ENCODE measurements around the gene NAV2. TPM values are rescaled to one million over a fixed set of nuclear protein-coding genes. Genes with fewer than 3 reads are reported as not detected.

NAV2 gene
- total RNA-seq, 1 experiment from 2014 or later: 46.3 TPM

GRCh38 chr11:19872512-19873145 is 160.0 kb downstream of the NAV2 start:
- Histone ChIP-seq H3K9me3 (ENCODE audit: control insufficient read depth, low read depth, low read length) (no peaks in the 10 kb centered on the region), H3K14ac (ENCODE audit: insufficient read depth, low read length) (no peak overlapping the region), H2AK5ac (ENCODE audit: insufficient read length, low read length) (no peak overlapping the region), H3K18ac (ENCODE audit: insufficient read length, low read depth, low read length) (no peak overlapping the region), H4K5ac (ENCODE audit: insufficient read length, low read depth, low read length) (no peak overlapping the region), H4K20me1 (ENCODE audit: control insufficient read depth, insufficient read depth, insufficient read length) (no peaks in the 10 kb centered on the region), H3K56ac (ENCODE audit: insufficient read length, low read depth, low read length) (no peak overlapping the region), H3K27me3 (ENCODE audit: insufficient read depth, low read length) (no peaks in the 10 kb centered on the region), H4K91ac (ENCODE audit: insufficient read length, low read depth, low read length) (no peak overlapping the region), H3K9ac (ENCODE audit: extremely low read depth, insufficient read length, low read length) (no peak overlapping the region), H2AFZ (ENCODE audit: low read length) (no peak overlapping the region), H4K8ac (replicated peaks; ENCODE audit: insufficient read length, low read depth, low read length) (no peak overlapping the region), H2BK12ac (ENCODE audit: insufficient read length, low read depth, low read length) (no peak overlapping the region), H2BK15ac (ENCODE audit: low read depth, low read length) (no peak overlapping the region), H3K79me1 (ENCODE audit: insufficient read depth, low read depth, low read length, poor library complexity, severe bottlenecking) (no peaks in the 10 kb centered on the region), H3K4me2 (ENCODE audit: insufficient read depth, insufficient read length, low read length) (no peak overlapping the region), H3K4me1 (ENCODE audit: insufficient read depth, low read length) (peaks cover 18% of the 10 kb centered on the region), H3K23ac (ENCODE audit: insufficient read length, low read depth, low read length) (no peak overlapping the region), H3K27ac (ENCODE audit: insufficient read length, low read depth, low read length) (no peak overlapping the region), H2BK5ac (ENCODE audit: insufficient read length, low read length) (no peak overlapping the region), H3K79me2 (ENCODE audit: insufficient read depth, low read length) (no peaks in the 10 kb centered on the region), H3K23me2 (ENCODE audit: insufficient read length, low read depth, low read length, poor library complexity, severe bottlenecking) (no peaks in the 10 kb centered on the region), H3K4ac (ENCODE audit: low read depth, low read length) (no peak overlapping the region), H3T11ph (ENCODE audit: low read length) (no peak overlapping the region), H2BK120ac (ENCODE audit: low read depth, low read length, poor library complexity, severe bottlenecking) (no peak overlapping the region), H2BK20ac (ENCODE audit: low read depth, low read length, poor library complexity, severe bottlenecking) (no peak overlapping the region)
- no CpG with 5 or more reads among the region's 4 CpGs for WGBS (ENCODE audit: extremely low coverage, insufficient read length, low lambda C conversion rate)
- peak; percentile 78 for DNase-seq
- Mint-ChIP-seq H3K9me3 (no peaks in the 10 kb centered on the region; a peak in 1 of 5 replicates), H3K4me3 (no peak overlapping the region), H3K27ac (peak overlapping the region; percentile 45 to 90 (median 73); a peak in 3 of 7 replicates), H3K27me3 (ENCODE audit: low read depth) (no peaks in the 10 kb centered on the region), H3K36me3 (ENCODE audit: insufficient read depth in 1 of 3, low read depth in 3 of 3) (peaks cover 0 to 13% (median 10%) of the 10 kb centered on the region in 3 experiments; a peak in 5 of 7 replicates), H3K4me1 (peaks cover 50 to 58% of the 10 kb centered on the region in 2 experiments)
- TF ChIP-seq CTCF (conservative IDR thresholded peaks at IDR 0.05): no peak
